ENCODE data around the gene GALK1.
"Not testable (repeated sequence)": the region's sequence is repeated elsewhere in the genome, so short reads cannot be mapped to it uniquely, and the experiment has no call there.

GALK1 gene

DNA sequence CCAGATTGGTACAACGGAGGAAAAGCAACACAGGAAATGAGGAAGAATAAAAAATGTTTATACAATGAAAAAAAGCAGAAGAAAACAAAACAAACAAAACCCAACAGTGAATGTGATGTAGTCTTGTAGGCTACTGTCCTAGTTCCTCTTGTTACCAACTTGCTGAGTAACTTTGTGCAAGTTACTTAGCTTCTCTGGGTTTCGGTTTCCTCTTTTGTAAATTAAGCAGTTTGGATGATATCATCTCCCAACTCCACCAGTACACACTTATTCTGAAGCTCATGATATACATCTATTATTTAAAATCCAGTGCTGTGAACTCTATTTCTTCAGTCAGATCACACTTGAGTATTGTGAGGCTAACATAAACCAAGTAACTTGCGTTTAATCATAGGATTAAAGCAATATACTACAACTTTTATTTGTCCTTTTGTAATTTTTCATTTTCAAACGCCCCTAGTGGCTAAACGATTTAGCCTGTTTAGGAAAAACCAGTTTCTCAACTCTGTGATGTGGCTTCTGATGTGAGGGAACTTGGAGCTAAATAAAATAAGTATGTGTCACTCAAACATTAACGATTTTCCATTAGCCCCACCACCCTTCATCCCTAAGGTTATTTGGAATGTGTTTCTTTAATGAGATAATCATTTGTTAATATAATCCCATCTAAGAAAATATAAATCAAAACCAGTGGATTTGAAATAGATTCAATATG, 18.2 kb upstream of the GALK1 start:
- peak overlapping the region; percentile 33 to 56 for H3K4me3 ChIP-seq (ENCODE audit: low read depth in 1 of 2, low read length in 2 of 2)
- H3K9me3 ChIP-seq (ENCODE audit: control insufficient read depth in 1 of 2, low read length in 2 of 2), result no peaks in the 10 kb centered on the region
- H3K27me3 ChIP-seq (ENCODE audit: low read depth, low read length), result no peaks in the 10 kb centered on the region
- H3K36me3 ChIP-seq (ENCODE audit: control insufficient read depth in 1 of 2, insufficient read depth in 2 of 2, low read length in 2 of 2), result peaks cover 2 to 14% of the 10 kb centered on the region in 2 donors
- H3K27ac ChIP-seq (ENCODE audit: low read length), result peak overlapping the region; percentile 100
- peaks cover 15 to 28% of the 10 kb centered on the region in 2 donors for H3K4me1 ChIP-seq (ENCODE audit: control insufficient read depth in 1 of 2, insufficient read depth in 2 of 2, low read length in 2 of 2)

DNA sequence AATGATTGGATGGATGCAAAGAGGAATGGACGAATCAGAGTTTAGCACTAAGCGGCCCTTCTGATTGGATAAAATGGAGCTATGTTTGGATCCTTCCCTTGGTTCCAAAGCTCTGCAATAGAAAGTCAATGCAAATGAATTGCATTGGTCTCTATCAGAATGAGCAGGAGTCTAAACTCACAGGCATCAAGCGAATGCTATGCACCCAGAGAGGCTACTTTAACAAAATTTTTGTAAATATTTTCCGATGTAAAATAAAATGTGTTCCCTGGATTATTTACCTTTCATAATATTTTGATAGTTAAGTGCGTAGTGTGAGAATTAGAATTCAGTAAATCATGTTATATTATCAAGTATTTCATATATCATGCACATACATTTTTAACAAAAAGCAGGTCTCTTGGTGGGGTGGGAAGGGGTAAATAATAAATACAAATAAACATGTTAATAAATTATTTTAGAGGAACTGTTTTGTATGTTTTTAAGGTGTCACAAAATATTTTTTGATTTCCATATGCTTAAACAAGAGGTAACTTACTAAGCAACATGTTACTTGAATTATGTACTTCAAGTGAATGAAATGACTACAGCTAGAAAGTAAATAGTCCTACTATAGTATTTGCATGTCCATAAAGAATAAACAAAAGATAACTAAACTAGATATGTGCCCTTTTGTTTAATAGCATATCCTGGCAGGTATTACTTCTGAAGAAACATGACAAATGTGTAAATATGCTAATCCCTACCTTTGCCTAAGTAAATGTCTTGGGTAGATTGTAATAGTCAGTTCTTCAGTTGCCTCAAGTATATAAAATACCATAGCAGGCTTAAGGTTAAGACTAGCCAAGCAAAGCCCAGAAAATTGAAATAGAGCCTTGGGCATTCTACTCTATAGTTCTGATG, 15.2 kb upstream of the GALK1 start:
- Histone ChIP-seq H3K4me1 (ENCODE audit: control insufficient read depth in 1 of 2, insufficient read depth in 2 of 2, low read length in 2 of 2) (peaks cover 15 to 32% of the 10 kb centered on the region in 2 donors), H3K4me3 (ENCODE audit: low read depth in 1 of 2, low read length in 2 of 2) (peak overlapping the region in 1 of 2 donors; percentile 94), H3K27me3 (ENCODE audit: low read depth, low read length) (no peaks in the 10 kb centered on the region), H3K36me3 (ENCODE audit: control insufficient read depth in 1 of 2, insufficient read depth in 2 of 2, low read length in 2 of 2) (peaks cover 18 to 27% of the 10 kb centered on the region in 2 donors), H3K27ac (ENCODE audit: low read length) (peak overlapping the region; percentile 92), H3K9me3 (ENCODE audit: control insufficient read depth in 1 of 2, low read length in 2 of 2) (no peaks in the 10 kb centered on the region)

DNA sequence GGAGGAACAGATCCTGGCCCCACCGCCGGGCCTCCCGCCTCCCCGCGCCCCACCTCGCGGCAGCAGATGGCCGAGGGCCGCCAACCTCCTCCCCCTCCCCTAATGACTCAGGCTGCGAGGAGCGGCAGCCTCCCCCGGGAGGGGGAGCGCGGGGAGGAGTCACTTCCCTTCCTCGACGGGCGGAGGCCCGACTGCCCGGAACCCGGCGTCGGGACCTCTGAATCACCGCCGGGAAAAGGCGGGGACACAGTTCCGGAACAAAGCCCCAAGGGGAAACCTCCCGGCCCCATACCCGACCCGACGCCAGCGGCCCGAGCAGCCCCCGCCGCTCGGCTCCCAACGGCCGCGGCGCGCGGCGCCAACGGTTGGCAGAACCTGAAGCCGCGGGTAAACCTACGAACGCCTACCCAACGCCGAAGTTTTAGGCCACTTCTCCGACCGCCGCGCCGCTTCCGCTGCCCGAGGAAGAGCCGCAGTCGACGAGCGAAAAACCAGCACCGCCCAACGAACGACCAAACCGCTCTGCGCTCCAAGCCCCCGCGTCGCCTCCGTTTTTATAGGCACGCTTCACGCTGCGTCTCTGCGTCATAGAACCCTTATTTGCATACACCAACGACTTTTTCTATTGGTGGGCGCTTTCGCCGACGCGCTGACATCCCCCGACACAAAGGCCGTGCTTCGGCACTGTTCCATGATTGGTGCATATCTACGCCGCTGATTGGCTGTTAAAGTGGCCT, 14.4 kb upstream of the GALK1 start:
- Histone ChIP-seq H3K9me3 (ENCODE audit: control insufficient read depth in 1 of 2, low read length in 2 of 2) (no peaks in the 10 kb centered on the region), H3K4me3 (ENCODE audit: low read depth in 1 of 2, low read length in 2 of 2) (peak overlapping the region; percentile 88 to 94), H3K36me3 (ENCODE audit: control insufficient read depth in 1 of 2, insufficient read depth in 2 of 2, low read length in 2 of 2) (peaks cover 21 to 29% of the 10 kb centered on the region in 2 donors), H3K27ac (ENCODE audit: low read length) (peak overlapping the region; percentile 92), H3K27me3 (ENCODE audit: low read depth, low read length) (no peaks in the 10 kb centered on the region), H3K4me1 (ENCODE audit: control insufficient read depth in 1 of 2, insufficient read depth in 2 of 2, low read length in 2 of 2) (peaks cover 13 to 37% of the 10 kb centered on the region in 2 donors)

DNA sequence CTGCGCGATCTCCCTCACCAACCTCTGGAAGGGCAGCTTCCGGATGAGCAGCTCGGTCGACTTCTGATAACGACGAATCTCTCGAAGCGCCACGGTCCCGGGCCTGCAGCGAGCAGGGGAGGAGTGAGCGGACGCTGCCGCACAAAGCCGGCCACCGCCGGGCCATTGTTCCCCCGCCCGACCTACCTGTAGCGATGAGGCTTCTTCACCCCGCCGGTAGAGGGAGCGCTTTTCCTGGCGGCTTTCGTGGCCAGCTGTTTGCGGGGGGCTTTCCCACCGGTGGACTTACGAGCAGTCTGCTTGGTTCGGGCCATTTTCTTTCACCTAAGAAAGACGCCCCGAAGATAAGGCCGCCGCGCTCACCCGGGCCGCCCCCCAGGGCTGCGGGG, 13.9 kb upstream of the GALK1 start:
- Histone ChIP-seq H3K27me3 (ENCODE audit: low read depth, low read length) (no peaks in the 10 kb centered on the region), H3K9me3 (ENCODE audit: control insufficient read depth in 1 of 2, low read length in 2 of 2) (no peaks in the 10 kb centered on the region), H3K27ac (ENCODE audit: low read length) (peak overlapping the region; percentile 92), H3K4me1 (ENCODE audit: control insufficient read depth in 1 of 2, insufficient read depth in 2 of 2, low read length in 2 of 2) (peaks cover 9 to 33% of the 10 kb centered on the region in 2 donors), H3K36me3 (ENCODE audit: control insufficient read depth in 1 of 2, insufficient read depth in 2 of 2, low read length in 2 of 2) (peaks cover 24 to 29% of the 10 kb centered on the region in 2 donors), H3K4me3 (ENCODE audit: low read depth in 1 of 2, low read length in 2 of 2) (peak overlapping the region; percentile 88 to 94)

DNA sequence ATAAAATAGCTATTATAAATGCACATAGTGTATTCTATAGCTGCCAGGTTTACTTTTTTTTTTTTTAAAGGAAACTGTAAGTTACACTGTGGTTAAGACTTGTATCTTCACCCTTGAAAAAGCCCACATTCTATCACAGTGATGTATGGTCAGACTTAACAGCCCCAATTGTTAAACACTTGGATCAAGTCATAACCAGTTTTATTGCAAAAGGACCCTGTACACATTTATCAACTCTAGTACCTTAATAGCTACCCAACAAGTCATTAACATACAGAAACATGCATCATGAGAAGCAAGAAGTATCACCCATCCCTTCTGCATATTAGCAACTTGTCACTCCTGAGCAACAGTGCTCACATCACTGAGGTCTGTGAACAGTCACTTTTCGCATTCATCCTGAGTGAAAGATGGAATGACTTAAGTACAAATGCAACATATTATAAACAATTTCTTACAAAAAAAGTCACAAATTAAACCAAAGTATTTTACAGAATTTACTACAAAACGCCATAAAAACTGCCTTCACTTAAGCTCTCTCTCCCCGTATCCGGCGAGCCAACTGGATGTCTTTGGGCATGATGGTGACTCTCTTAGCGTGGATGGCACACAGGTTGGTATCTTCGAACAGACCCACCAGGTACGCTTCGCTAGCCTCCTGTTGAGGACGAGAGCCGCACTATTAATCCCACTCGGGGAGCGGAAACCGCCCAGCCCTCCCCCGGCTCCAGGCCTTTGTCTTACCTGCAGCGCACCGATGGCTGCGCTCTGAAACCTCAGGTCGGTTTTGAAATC, 13.3 kb upstream of the GALK1 start:
- Histone ChIP-seq H3K27ac (ENCODE audit: low read length) (peak overlapping the region; percentile 92), H3K4me3 (ENCODE audit: low read depth in 1 of 2, low read length in 2 of 2) (peak overlapping the region; percentile 88 to 94), H3K36me3 (ENCODE audit: control insufficient read depth in 1 of 2, insufficient read depth in 2 of 2, low read length in 2 of 2) (peaks cover 24 to 29% of the 10 kb centered on the region in 2 donors), H3K4me1 (ENCODE audit: control insufficient read depth in 1 of 2, insufficient read depth in 2 of 2, low read length in 2 of 2) (peaks cover 3 to 30% of the 10 kb centered on the region in 2 donors)
- H3K9me3 ChIP-seq (ENCODE audit: control insufficient read depth in 1 of 2, low read length in 2 of 2); H3K27me3 ChIP-seq (ENCODE audit: low read depth, low read length): not testable (repeated sequence)

DNA sequence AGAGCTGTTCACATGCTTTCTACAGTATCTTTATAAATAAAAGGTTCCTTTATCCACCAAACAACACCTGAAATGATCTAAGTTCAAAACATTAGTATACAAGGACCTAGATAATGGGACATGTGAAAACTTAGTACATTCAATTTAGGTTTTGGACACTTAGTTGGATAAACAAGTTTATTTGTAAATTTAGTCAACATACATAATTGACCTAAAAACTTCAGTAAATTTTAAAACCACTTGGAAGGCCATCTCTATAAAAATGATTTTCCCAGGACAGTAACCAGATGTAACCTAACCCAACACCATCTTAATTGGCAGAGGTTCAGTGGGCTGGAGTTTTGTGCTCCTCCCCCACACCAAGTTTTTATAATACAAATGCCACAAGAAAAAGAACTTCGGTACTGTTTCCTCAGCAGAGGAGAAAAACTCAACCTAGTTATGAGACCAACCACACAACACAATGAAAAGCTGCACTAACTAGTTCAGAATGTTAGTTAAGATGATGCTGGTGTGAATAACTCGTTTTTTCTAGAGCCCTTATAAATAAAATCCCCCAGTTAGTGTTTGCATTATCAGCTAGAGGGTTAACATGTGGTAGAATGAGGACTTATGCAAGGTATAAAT, 12.4 kb upstream of the GALK1 start:
- H3K27me3 ChIP-seq (ENCODE audit: low read depth, low read length), result no peaks in the 10 kb centered on the region
- H3K9me3 ChIP-seq (ENCODE audit: control insufficient read depth in 1 of 2, low read length in 2 of 2), result no peaks in the 10 kb centered on the region
- H3K36me3 ChIP-seq (ENCODE audit: control insufficient read depth in 1 of 2, insufficient read depth in 2 of 2, low read length in 2 of 2), result peaks cover 24 to 29% of the 10 kb centered on the region in 2 donors
- H3K4me3 ChIP-seq (ENCODE audit: low read depth in 1 of 2, low read length in 2 of 2), result peak overlapping the region; percentile 88 to 94
- H3K4me1 ChIP-seq (ENCODE audit: control insufficient read depth in 1 of 2, insufficient read depth in 2 of 2, low read length in 2 of 2), result peaks cover 0 to 30% of the 10 kb centered on the region in 2 donors
- H3K27ac ChIP-seq (ENCODE audit: low read length), result peak overlapping the region; percentile 21

DNA sequence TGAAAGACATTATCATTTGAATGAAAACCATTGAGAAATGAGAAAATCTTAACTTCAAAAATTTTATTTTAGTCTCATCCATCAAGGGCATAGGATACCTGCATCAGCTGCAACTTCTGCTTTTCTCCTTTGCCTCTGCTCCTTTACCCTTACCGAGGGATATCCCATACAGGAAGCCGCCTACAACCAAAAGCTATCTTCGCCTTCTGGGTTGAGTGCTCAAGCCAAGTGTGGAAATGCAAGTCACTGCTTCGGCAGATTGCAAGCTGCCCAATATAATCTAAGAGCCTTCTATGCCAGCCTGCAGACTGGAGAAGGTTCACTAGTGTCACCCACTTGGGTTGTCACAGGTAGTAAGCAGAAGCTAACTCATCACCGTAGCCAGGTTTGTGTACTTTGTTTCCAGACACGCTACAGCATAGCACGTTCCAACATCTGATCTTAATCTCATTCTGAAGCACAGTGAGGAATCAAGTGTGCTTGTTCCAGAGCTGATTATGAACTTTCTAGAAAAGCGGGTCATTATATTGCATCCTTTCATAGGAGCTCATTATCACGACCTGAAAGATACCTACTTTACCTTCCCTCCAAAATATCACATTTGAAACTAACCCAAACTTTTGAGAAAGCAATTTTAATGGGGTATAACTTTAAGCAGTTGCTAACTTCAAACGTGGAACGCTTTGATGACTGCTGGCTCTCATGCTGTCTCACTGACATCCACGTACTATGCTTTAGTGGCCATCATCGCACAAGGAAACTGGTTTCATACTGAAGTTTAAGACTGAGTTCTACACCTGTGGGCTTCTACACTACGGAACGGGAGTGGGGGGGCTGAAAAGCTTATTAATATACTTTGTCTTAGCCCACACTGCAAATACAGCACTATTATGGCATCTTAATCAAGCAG, 11.6 kb upstream of the GALK1 start:
- peaks cover 24 to 29% of the 10 kb centered on the region in 2 donors for H3K36me3 ChIP-seq (ENCODE audit: control insufficient read depth in 1 of 2, insufficient read depth in 2 of 2, low read length in 2 of 2)
- no peaks in the 10 kb centered on the region for H3K27me3 ChIP-seq (ENCODE audit: low read depth, low read length)
- peak overlapping the region; percentile 88 to 94 for H3K4me3 ChIP-seq (ENCODE audit: low read depth in 1 of 2, low read length in 2 of 2)
- H3K27ac ChIP-seq (ENCODE audit: low read length), result peak overlapping the region; percentile 21
- H3K4me1 ChIP-seq (ENCODE audit: control insufficient read depth in 1 of 2, insufficient read depth in 2 of 2, low read length in 2 of 2), result peaks cover 0 to 30% of the 10 kb centered on the region in 2 donors
- H3K9me3 ChIP-seq (ENCODE audit: control insufficient read depth in 1 of 2, low read length in 2 of 2), result no peaks in the 10 kb centered on the region

DNA sequence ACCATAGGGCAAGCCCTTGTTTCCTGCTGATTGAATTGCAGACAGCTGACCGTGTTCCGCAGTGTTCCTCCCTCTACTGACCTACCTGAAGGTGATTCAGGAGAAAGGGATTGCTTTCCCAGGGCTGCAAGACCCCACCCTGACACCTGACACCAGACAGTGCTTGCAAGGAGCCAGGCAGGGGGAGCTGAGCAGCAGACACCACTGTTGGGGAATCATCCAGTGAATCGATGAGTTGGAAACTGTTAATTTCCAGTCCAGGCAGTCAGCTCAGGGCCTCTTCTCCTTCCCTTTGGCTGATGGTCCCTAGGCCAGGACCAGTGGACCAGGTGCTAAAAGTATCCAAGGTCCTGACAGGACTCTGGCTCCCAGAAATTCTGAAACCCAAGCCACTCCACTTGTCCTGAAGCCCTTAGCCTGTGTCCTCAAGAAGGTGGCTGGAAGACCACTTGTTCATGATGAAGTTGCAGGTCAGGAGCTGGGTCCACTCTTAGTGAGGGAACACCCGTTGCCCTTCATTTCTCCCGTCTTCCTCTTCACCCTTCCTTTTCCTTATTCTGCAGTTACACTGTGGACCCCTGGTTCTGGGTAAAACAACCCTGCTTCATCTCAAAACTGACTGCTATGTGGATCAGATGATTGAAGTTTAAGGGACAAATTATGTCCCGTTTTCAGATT, 10.1 kb upstream of the GALK1 start:
- no peaks in the 10 kb centered on the region for H3K9me3 ChIP-seq (ENCODE audit: control insufficient read depth in 1 of 2, low read length in 2 of 2)
- H3K27me3 ChIP-seq (ENCODE audit: low read depth, low read length), result no peaks in the 10 kb centered on the region
- H3K27ac ChIP-seq (ENCODE audit: low read length), result no peak overlapping the region
- peaks cover 24 to 29% of the 10 kb centered on the region in 2 donors for H3K36me3 ChIP-seq (ENCODE audit: control insufficient read depth in 1 of 2, insufficient read depth in 2 of 2, low read length in 2 of 2)
- H3K4me1 ChIP-seq (ENCODE audit: control insufficient read depth in 1 of 2, insufficient read depth in 2 of 2, low read length in 2 of 2), result peaks cover 0 to 30% of the 10 kb centered on the region in 2 donors
- peak overlapping the region in 1 of 2 donors; percentile 94 for H3K4me3 ChIP-seq (ENCODE audit: low read depth in 1 of 2, low read length in 2 of 2)

DNA sequence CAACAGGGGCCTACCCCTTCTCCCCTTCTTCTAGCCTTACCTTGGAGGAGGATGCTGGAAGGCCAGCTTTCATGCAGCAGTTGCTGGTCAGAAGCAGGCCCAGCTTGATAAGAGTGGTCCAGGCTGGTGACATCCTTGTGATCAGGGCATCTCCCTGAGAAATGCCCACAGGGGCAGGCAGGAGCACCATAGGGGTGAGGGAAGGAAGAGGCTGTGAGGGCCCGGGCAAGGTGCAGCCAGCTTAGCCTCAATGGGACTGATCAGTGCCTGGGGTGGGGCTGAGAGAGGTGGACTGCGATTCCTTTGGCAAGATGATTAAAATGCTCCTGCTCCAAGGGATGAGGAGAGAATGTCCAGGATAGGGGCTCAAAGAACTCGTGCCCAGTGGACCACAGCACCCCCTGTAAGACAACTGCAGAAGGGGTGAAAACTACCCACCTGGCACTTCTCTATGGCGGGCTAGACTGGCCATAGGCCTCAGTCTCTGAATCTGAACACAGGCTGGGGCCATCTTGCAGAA, 9.5 kb upstream of the GALK1 start:
- Histone ChIP-seq H3K4me1 (ENCODE audit: control insufficient read depth in 1 of 2, insufficient read depth in 2 of 2, low read length in 2 of 2) (peaks cover 0 to 30% of the 10 kb centered on the region in 2 donors), H3K27ac (ENCODE audit: low read length) (no peak overlapping the region)

More for the DNA sequence above, 9.5 kb upstream of the GALK1 start:
- Histone ChIP-seq H3K9me3 (ENCODE audit: control insufficient read depth in 1 of 2, low read length in 2 of 2) (no peaks in the 10 kb centered on the region), H3K36me3 (ENCODE audit: control insufficient read depth in 1 of 2, insufficient read depth in 2 of 2, low read length in 2 of 2) (peaks cover 24 to 29% of the 10 kb centered on the region in 2 donors), H3K27me3 (ENCODE audit: low read depth, low read length) (no peaks in the 10 kb centered on the region), H3K4me3 (ENCODE audit: low read depth in 1 of 2, low read length in 2 of 2) (no peak overlapping the region)
